NCI-H774 (cell line): ENCODE results near the gene ALG1L2.
"Not testable (repeated sequence)": the region's sequence is repeated elsewhere in the genome, so short reads cannot be mapped to it uniquely, and the experiment has no call there.

Experiments
- DNase-seq: peaks from one replicate; lab custom pipeline; 2025; lab: John Stamatoyannopoulos, UW

The ALG1L2 gene

DNA sequence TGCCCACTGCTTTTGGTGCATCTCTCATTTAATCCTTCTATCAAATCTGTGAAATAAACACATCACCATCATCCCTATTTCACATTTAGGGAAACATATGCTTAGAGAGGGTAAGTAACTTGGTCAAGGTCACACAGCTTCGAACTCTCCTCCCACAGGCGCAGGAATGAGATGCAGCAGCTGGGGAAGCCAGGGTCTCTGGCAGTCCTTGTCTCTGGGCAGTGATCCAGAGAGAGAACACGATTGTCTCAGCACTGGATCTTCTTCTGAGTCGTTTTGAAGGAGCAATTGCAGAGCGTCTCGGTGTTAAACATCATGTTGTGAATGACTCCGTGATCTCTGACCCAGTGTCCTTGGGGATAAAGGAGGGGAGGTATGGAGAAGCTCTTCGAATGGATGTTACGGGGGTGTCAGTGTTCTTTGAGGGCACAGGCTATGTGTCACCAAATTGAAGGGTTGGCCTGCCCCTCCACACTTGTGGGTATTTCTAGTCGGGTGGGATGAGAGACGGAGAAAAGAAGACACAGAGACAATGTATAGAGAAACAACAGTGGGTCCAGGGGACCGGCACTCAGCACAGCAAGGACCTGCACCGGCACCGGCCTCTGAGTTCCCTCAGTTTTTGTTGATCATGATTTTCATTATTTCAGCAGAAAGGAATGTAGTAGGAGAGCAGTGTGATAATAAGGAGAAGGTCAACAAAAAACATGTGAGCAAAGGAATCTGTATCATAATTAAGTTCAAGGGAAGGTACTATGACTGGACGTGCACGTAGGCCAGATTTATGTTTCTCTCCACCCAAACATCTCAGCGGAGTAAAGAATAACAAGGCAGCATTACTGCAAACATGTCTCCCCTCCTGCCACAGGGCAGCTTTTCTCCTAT is 41.5 kb downstream of the ALG1L2 start:
- not testable (repeated sequence) for DNase-seq

- not testable (repeated sequence) for DNase-seq
Measured at GRCh38 chr3:130125406-130125805, 43.8 kb downstream of the ALG1L2 start.

DNA sequence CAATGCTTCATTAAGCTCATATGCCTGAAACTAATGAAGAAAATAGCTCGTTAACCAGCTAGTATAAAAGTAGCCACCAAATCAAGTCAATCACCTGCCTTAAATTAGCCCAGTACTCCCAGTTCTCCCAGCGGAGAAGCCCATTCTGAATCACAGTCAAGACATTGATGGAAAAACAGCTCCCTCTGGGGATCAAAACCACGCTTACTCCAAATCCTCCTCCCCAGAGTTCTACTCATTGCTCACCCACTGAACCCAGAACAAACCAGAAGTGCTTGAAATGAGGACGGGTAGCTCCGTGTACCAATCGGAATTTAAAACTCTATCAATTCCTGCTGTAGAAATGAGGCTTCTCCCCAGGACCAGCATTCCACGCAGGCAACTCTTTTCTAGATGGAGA is 54.7 kb downstream of the ALG1L2 start:
- not testable (repeated sequence) for DNase-seq

DNA sequence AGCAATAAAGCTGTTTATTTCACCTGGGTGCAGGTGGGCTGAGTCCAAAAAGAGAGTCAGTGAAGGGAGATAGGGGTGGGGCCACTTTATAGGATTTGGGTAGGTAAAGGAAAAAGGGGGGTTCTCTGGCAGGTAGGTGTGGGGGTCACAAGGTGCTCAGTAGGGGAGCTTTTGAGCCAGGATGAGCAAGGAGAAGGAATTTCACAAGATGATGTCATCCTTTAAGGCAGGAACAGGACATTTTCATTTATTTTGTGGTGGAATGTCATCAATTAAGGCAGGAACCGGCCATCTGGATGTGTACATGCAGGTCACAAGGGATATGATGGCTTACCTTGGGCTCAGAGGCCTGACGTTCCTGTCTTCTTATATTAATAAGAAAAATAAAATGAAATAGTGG is 56.1 kb downstream of the ALG1L2 start:
- not testable (repeated sequence) for DNase-seq

GRCh38 chr3:130138992-130139391 is 57.4 kb downstream of the ALG1L2 start:
- not testable (repeated sequence) for DNase-seq

- DNase-seq: not testable (repeated sequence)
Measured at GRCh38 chr3:130140756-130141155, 59.1 kb downstream of the ALG1L2 start.

GRCh38 chr3:130143648-130144327 is 62.2 kb downstream of the ALG1L2 start:
- DNase-seq: not testable (repeated sequence)

GRCh38 chr3:130144328-130144650 is 62.7 kb downstream of the ALG1L2 start:
- not testable (repeated sequence) for DNase-seq

DNA sequence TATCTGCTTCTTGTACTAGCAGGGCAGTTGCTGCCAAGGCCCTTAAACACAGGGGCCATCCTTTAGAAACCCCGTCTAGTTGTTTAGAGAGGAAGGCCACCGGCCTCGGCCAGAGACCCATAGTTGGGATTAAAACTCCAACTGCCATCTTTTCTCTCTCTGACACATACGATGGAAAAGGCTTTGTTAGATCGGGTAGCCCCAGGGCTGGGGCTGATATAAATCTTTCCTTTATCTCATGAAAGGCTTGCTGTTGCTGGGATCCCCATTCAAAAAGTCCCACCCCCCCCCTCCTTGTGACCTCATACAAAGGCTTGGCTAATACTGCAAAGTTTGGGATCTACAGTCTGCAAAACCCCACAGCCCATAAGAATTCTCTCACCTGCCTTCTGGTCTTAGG is 63.8 kb downstream of the ALG1L2 start:
- DNase-seq: not testable (repeated sequence)

- DNase-seq: not testable (repeated sequence)
Measured at GRCh38 chr3:130146465-130146864, 64.8 kb downstream of the ALG1L2 start.
